H1 (cell line): ENCODE measurements around the gene ASAP2. TPM values are rescaled to one million over a fixed set of nuclear protein-coding genes. Genes with fewer than 3 reads are reported as not detected.

ENCODE experiments used
- CTCF ChIA-PET: fragments of 300-600 bp; sonication (Branson Sonifier 250); formaldehyde crosslinking; loops from one replicate; lab custom pipeline; 2021; ENCODE audit not compliant: partially characterized antibody; lab: Charles Lee
- POLR2A ChIA-PET: fragments of 300-600 bp; sonication (Branson Sonifier 250); formaldehyde crosslinking; loops from one replicate; lab custom pipeline; 2021; ENCODE audit warnings: inconsistent platforms; ENCODE audit not compliant: partially characterized antibody; lab: Charles Lee
- DNase-seq, 2 experiments: peaks; one replicate each; pipeline versions ENCODE4 v3.0.0 to v3.0.0-alpha.2; 2010 to 2022; ENCODE audit warnings: low spot score in 2 of 2, low read depth in 1 of 2, mixed read lengths in 1 of 2
- FAIRE-seq: peaks from 2 replicates; lab custom pipeline; 2011; peaks lifted over from hg19 to GRCh38; lab: Jason Lieb, UNC
- H2AFZ ChIP-seq: 2 replicates; pipeline ENCODE4 v1.8.1; 2012; ENCODE audit warnings: low read length, inconsistent platforms
- H2AK5ac ChIP-seq: 2 replicates; pipeline ENCODE4 v1.6.1; 2013; ENCODE audit warnings: low read depth, low read length
- H2BK120ac ChIP-seq: replicated peaks from 2 replicates; pipeline ENCODE3; 2013; ENCODE audit warnings: low read depth, low read length, inconsistent platforms
- H2BK12ac ChIP-seq: 2 replicates; pipeline ENCODE4 v1.6.1; 2013; ENCODE audit warnings: low read depth, low read length
- H2BK15ac ChIP-seq: 2 replicates; pipeline ENCODE4 v1.6.1; 2013; ENCODE audit warnings: low read length
- H2BK20ac ChIP-seq: 2 replicates; pipeline ENCODE4 v1.6.1; 2013; ENCODE audit warnings: low read length
- H2BK5ac ChIP-seq: 2 replicates; pipeline ENCODE4 v1.6.1; 2013; ENCODE audit warnings: low read depth, low read length
- H3K14ac ChIP-seq: 2 replicates; pipeline ENCODE4 v1.6.1; 2013; ENCODE audit warnings: inconsistent platforms; ENCODE audit not compliant: insufficient read length
- H3K18ac ChIP-seq: 2 replicates; pipeline ENCODE4 v1.6.1; 2013; ENCODE audit warnings: low read length; ENCODE audit errors: extremely low read depth
- H3K23ac ChIP-seq: 2 replicates; pipeline ENCODE4 v1.6.1; 2013; ENCODE audit warnings: inconsistent platforms; ENCODE audit not compliant: insufficient read length
- H3K23me2 ChIP-seq: 2 replicates; pipeline ENCODE4 v1.6.1; 2013; ENCODE audit warnings: low read depth, low read length
- H3K27ac ChIP-seq: 2 replicates; pipeline ENCODE4 v1.6.1; 2011; ENCODE audit warnings: low read depth, low read length, inconsistent platforms
- H3K27me3 ChIP-seq, 4 experiments: replicated peaks in 1 of 4; 1 replicate in 1 of 4; 2 replicates in 3 of 4; pipeline versions ENCODE4 v1.6.1 to v1.8.1; 2011 to 2013; ENCODE audit warnings: low read length in 3 of 4, mild to moderate bottlenecking in 3 of 4, inconsistent platforms in 2 of 4, mixed read lengths in 2 of 4, moderate library complexity in 1 of 4; ENCODE audit not compliant: control insufficient read depth in 3 of 4, insufficient read depth in 3 of 4; ENCODE audit errors: extremely low read depth in 1 of 4
- H3K36me3 ChIP-seq, 4 experiments: 2 replicates each; pipeline versions ENCODE4 v1.6.1 to v1.8.1; 2011 to 2013; ENCODE audit warnings: mild to moderate bottlenecking in 4 of 4, low read length in 3 of 4, moderate library complexity in 2 of 4, control low read depth in 1 of 4, inconsistent platforms in 1 of 4; ENCODE audit not compliant: insufficient read depth in 4 of 4, control insufficient read depth in 2 of 4
- H3K4ac ChIP-seq: replicated peaks from 2 replicates; pipeline ENCODE3; 2013; ENCODE audit warnings: low read length, low read depth, mixed read lengths, inconsistent platforms; ENCODE audit not compliant: insufficient read length
- H3K4me1 ChIP-seq, 4 experiments: replicated peaks in 1 of 4; 1 replicate in 1 of 4; 2 replicates in 3 of 4; pipeline versions ENCODE4 v1.6.1 to v1.8.1; 2011 to 2013; ENCODE audit warnings: low read length in 3 of 4, inconsistent platforms in 2 of 4, mixed read lengths in 1 of 4; ENCODE audit not compliant: insufficient read depth in 4 of 4, control insufficient read depth in 3 of 4
- H3K4me2 ChIP-seq, 2 experiments: 2 replicates each; pipeline versions ENCODE4 v1.6.1 to v1.8.1; 2011 to 2013; ENCODE audit warnings: low read depth in 2 of 2, low read length in 2 of 2, control low read depth in 1 of 2, inconsistent platforms in 1 of 2, mild to moderate bottlenecking in 1 of 2; ENCODE audit not compliant: insufficient read depth in 1 of 2
- H3K4me3 ChIP-seq, 4 experiments: fragments of 200-600, 300-600 bp in 1 of 4; sonication (generic), shearing (Covaris generic), sonication (Bioruptor Twin) in 1 of 4; 2 replicates each; pipeline versions ENCODE4 v1.5.1 to v1.8.1; 2011 to 2016; ENCODE audit warnings: low read length in 4 of 4, low read depth in 3 of 4, control low read depth in 2 of 4, inconsistent platforms in 2 of 4, mild to moderate bottlenecking in 2 of 4, mixed read lengths in 1 of 4, moderate library complexity in 1 of 4; ENCODE audit not compliant: insufficient read depth in 2 of 4; ENCODE audit errors: extremely low read depth in 1 of 4
- H3K56ac ChIP-seq: replicated peaks from 2 replicates; pipeline ENCODE3; 2013; ENCODE audit warnings: low read depth, mild to moderate bottlenecking, mixed read lengths, low read length, inconsistent platforms; ENCODE audit not compliant: insufficient read length
- H3K79me1 ChIP-seq: 2 replicates; pipeline ENCODE4 v1.6.1; 2013; ENCODE audit warnings: low read depth, low read length, control low read depth
- H3K79me2 ChIP-seq, 2 experiments: 2 replicates each; pipeline versions ENCODE4 v1.6.1 to v1.8.1; 2012 to 2013; ENCODE audit warnings: low read length in 2 of 2, mild to moderate bottlenecking in 2 of 2, inconsistent platforms in 1 of 2; ENCODE audit not compliant: insufficient read depth in 2 of 2, control insufficient read depth in 1 of 2
- H3K9ac ChIP-seq, 4 experiments: replicated peaks in 1 of 4; 1 replicate in 1 of 4; 2 replicates in 3 of 4; pipeline versions ENCODE4 v1.6.1 to v1.8.1; 2011 to 2013; ENCODE audit warnings: low read depth in 3 of 4, low read length in 3 of 4, control low read depth in 2 of 4, mild to moderate bottlenecking in 2 of 4, moderate library complexity in 2 of 4, inconsistent platforms in 1 of 4; ENCODE audit errors: extremely low read depth in 1 of 4
- H3K9me3 ChIP-seq, 2 experiments: 2 replicates each; pipeline versions ENCODE4 v1.6.1 to v1.8.1; 2012 to 2013; ENCODE audit warnings: mild to moderate bottlenecking in 2 of 2, moderate library complexity in 2 of 2, control low read depth in 1 of 2, inconsistent platforms in 1 of 2, low read depth in 1 of 2, low read length in 1 of 2, mixed read lengths in 1 of 2; ENCODE audit not compliant: insufficient read depth in 2 of 2
- H4K20me1 ChIP-seq, 2 experiments: replicated peaks in 1 of 2; 2 replicates each; pipeline versions ENCODE3 to v1.8.1; 2011 to 2013; ENCODE audit warnings: inconsistent platforms in 2 of 2, low read length in 2 of 2, mild to moderate bottlenecking in 1 of 2; ENCODE audit not compliant: insufficient read depth in 2 of 2, control insufficient read depth in 1 of 2
- H4K5ac ChIP-seq: 2 replicates; pipeline ENCODE4 v1.6.1; 2013; ENCODE audit warnings: low read length, low read depth, mixed read lengths, inconsistent platforms; ENCODE audit not compliant: insufficient read length
- H4K8ac ChIP-seq: 2 replicates; pipeline ENCODE4 v1.8.0; 2013; ENCODE audit warnings: mild to moderate bottlenecking, moderate library complexity, low read length, inconsistent platforms; ENCODE audit not compliant: insufficient read depth; ENCODE audit errors: extremely low read depth
- H4K91ac ChIP-seq: replicated peaks from 2 replicates; pipeline ENCODE3; 2013; ENCODE audit warnings: low read length, mixed read lengths, inconsistent platforms; ENCODE audit not compliant: insufficient read length
- BCL11A ChIP-seq, 2 experiments: IDR thresholded peaks; one replicate each; pipeline ENCODE4 v1.6.1; 2011; ENCODE audit warnings: low read depth in 2 of 2, low read length in 2 of 2, mild to moderate bottlenecking in 2 of 2
- CREB1 ChIP-seq: IDR thresholded peaks from 2 replicates; pipeline ENCODE4 v1.6.1; 2012; ENCODE audit warnings: inconsistent platforms
- CTCF ChIP-seq, 3 experiments: IDR thresholded peaks; 1 replicate in 2 of 3; 2 replicates in 1 of 3; pipeline versions ENCODE4 v1.5.1 to v1.6.1; 2011; ENCODE audit warnings: low read length in 3 of 3, mild to moderate bottlenecking in 3 of 3, inconsistent platforms in 2 of 3, low read depth in 1 of 3, moderate library complexity in 1 of 3; ENCODE audit not compliant: insufficient read depth in 1 of 3; ENCODE audit errors: control extremely low read depth in 1 of 3
- EP300 ChIP-seq, 2 experiments: IDR thresholded peaks; 1 replicate in 1 of 2; 2 replicates in 1 of 2; pipeline ENCODE4 v1.6.1; 2011 to 2012; ENCODE audit warnings: low read depth in 2 of 2, low read length in 2 of 2, mild to moderate bottlenecking in 2 of 2, borderline replicate concordance in 1 of 2, inconsistent platforms in 1 of 2, moderate library complexity in 1 of 2
- EZH2 ChIP-seq: fragments of 200-600 bp; sonication (generic); IDR thresholded peaks from 2 replicates; pipeline ENCODE4 v1.7.1; 2012; ENCODE audit warnings: low read depth, mild to moderate bottlenecking, moderate library complexity, low read length, inconsistent platforms; ENCODE audit not compliant: severe bottlenecking
- JUN ChIP-seq: IDR thresholded peaks from 2 replicates; pipeline ENCODE4 v1.6.1; 2011; ENCODE audit warnings: low read depth, mild to moderate bottlenecking, improper control_type of control experiment, low read length
- MAFK ChIP-seq: IDR thresholded peaks from 2 replicates; pipeline ENCODE4 v1.6.1; 2012; ENCODE audit warnings: low read depth, mild to moderate bottlenecking, improper control_type of control experiment, low read length
- PHF8 ChIP-seq: fragments of 200-600 bp; sonication (generic); conservative IDR thresholded peaks from 2 replicates; pipeline ENCODE4 v1.7.1; 2012; ENCODE audit warnings: low read depth, mild to moderate bottlenecking, inconsistent platforms, low read length, moderate library complexity
- RNF2 ChIP-seq: fragments of 200-900, 300-1000 bp; sonication (generic); IDR thresholded peaks from 2 replicates; pipeline ENCODE4 v1.7.1; 2016; ENCODE audit warnings: borderline replicate concordance, low read depth, mild to moderate bottlenecking, antibody characterized with exemption, low read length; ENCODE audit not compliant: poor library complexity, severe bottlenecking; ENCODE audit errors: missing control alignments
- SIX5 ChIP-seq: IDR thresholded peaks from 2 replicates; pipeline ENCODE4 v1.6.1; 2011; ENCODE audit warnings: mild to moderate bottlenecking, low read depth, low read length
- WGBS, 2 experiments: shearing (Covaris generic) in 1 of 2; methylation state at CpG; one replicate each; pipeline versions ENCODE4 v1.1.6 to v1.1.7; 2013 to 2015; ENCODE audit warnings: low lambda C conversion rate in 2 of 2, mixed read lengths in 2 of 2, inconsistent platforms in 1 of 2, low coverage in 1 of 2, missing lambda C conversion rate in 1 of 2; ENCODE audit not compliant: insufficient replicate concordance in 2 of 2, insufficient coverage in 1 of 2, insufficient read length in 1 of 2; ENCODE audit errors: extremely low coverage in 1 of 2, missing lambda C conversion rate in 1 of 2; 5-methylcytosine and 5-hydroxymethylcytosine counted together
- polyA plus RNA-seq, 7 experiments: library from polyadenylated mRNA; depleted of rRNA in 3 of 7; stranded (reverse) in 5 of 7; unstranded in 2 of 7; fragments of >200 nt in 5 of 7; fragments of 200-250 nt in 2 of 7; gene quantifications; 1 replicate in 5 of 7; 2 replicates in 1 of 7; 4 replicates in 1 of 7; pipeline versions ENCODE4 v1.2.1 to v1.2.3, GENCODE V29; 2011 to 2013; ENCODE audit warnings: missing spikeins in 2 of 7, mixed read lengths in 2 of 7
- total RNA-seq: library from RNA; stranded (reverse); fragmentation: NEBNext Ultra II Directional; extraction: Animal tissue kit (Norgen Biotek cat#: 25700); gene quantifications from 2 replicates; pipeline ENCODE4 v1.2.1, GENCODE V29; 2021

Gene ASAP2
- total and polyA plus RNA-seq, 2 of the 8 experiments (the other 6 are each of a cell fraction or from before 2014, with no cell fraction given) = 10.2 to 18.7 TPM

DNA sequence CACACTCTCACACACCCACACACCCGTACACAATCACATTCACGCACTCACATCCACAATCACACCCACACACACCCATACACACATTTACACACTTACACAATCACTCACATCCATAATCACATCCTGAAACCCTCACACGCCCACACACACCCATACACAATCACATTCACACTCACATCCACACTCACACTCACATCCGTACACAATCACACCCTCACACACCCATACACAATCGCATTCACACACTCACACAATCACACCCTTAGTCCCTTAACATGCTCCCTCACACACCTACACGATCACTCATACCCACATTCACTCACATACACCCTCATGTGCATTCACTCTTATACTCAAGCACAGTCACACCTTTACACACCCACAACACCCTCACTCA, 110.9 kb downstream of the ASAP2 start:
- no peak overlapping the region for H2BK20ac ChIP-seq
- FAIRE-seq = no peak
- H2AFZ ChIP-seq = no peak overlapping the region
- H2BK5ac ChIP-seq = 0 out of 2 replicates have a peak overlapping the region, but pooled peaks have one; percentile 45
- no peaks in the 10 kb centered on the region; a peak in 1 of 4 replicates for H3K79me2 ChIP-seq
- peak overlapping the region; percentile 94; the same call in 1 of the 2 replicates for H2AK5ac ChIP-seq
- no peaks in the 10 kb centered on the region; a peak in 1 of 8 replicates for H3K36me3 ChIP-seq
- H3K4me3 ChIP-seq = no peak overlapping the region
- H3K4ac ChIP-seq = peak overlapping the region; percentile 69
- no peak overlapping the region for H4K8ac ChIP-seq
- no peak overlapping the region for H3K23ac ChIP-seq
- peak overlapping the region; percentile 62 for H2BK12ac ChIP-seq
- H3K27ac ChIP-seq = no peak overlapping the region
- H3K4me1 ChIP-seq = peaks cover 0 to 2% (median 0%) of the 10 kb centered on the region in 4 experiments; a peak in 1 of 7 replicates
- peaks cover 0 to 6% of the 10 kb centered on the region in 2 experiments for H4K20me1 ChIP-seq
- H3K14ac ChIP-seq = no peak overlapping the region
- no peak overlapping the region for H2BK120ac ChIP-seq
- H3K27me3 ChIP-seq = no peaks in the 10 kb centered on the region
- ChIA-PET CTCF (interaction anchor here (1.7 kb wide), 1 partner anchor 175 kb away, joined by 5 read pairs; no protein-coding TSS in a partner anchor), POLR2A (no interaction called here)
- DNase-seq = no peak
- peak overlapping the region in 1 of 4 experiments; percentile 54; a peak in 1 of 7 replicates for H3K9ac ChIP-seq
- peak overlapping the region; percentile 22 for H3K56ac ChIP-seq
- no peaks in the 10 kb centered on the region for H3K9me3 ChIP-seq
- 0 out of 2 replicates have a peak overlapping the region, but pooled peaks have one; percentile 47 for H2BK15ac ChIP-seq
- H3K18ac ChIP-seq = no peak overlapping the region
- H3K79me1 ChIP-seq = peaks cover 4% of the 10 kb centered on the region
- H4K91ac ChIP-seq = peak overlapping the region; percentile 58
- 87 to 100% methylated on average over 6 of the region's 6 CpGs for WGBS, 2 experiments
- H3K23me2 ChIP-seq = peaks cover 12% of the 10 kb centered on the region; the same call in 1 of the 2 replicates
- H3K4me2 ChIP-seq = no peak overlapping the region
- H4K5ac ChIP-seq = no peak overlapping the region
- TF ChIP-seq PHF8 (no peak), SIX5 (no peak), JUN (no peak), EZH2 (no peak), EP300 (IDR thresholded peaks at IDR 0.05; ENCODE audit: borderline replicate concordance in 1 of 2, low read depth in 2 of 2, low read length in 2 of 2) (no peak), CREB1 (no peak), RNF2 (no peak), CTCF (IDR thresholded peaks at IDR 0.05; ENCODE audit: control extremely low read depth in 1 of 3, insufficient read depth in 1 of 3, low read depth in 1 of 3, low read length in 3 of 3) (no peak), MAFK (no peak), BCL11A (IDR thresholded peaks at IDR 0.05; ENCODE audit: low read depth in 2 of 2, low read length in 2 of 2) (no peak)
